Measurements from ENCODE around the gene DENND6A. TPM values are rescaled to one million over a fixed set of nuclear protein-coding genes. Genes with fewer than 3 reads are reported as not detected.

DENND6A gene
- total and polyA plus RNA-seq, 2 of the 13 experiments (the other 11 are each of a cell fraction or from before 2014, with no cell fraction given) = 9.4 to 11.1 TPM

- ChIA-PET POLR2A (no interaction called here), CTCF (ENCODE audit: low intra/inter-chr PET ratio, low total read pairs) (no interaction called here)
- WGBS (ENCODE audit: low lambda C conversion rate) = 2% methylated on average over 2 of the region's 2 CpGs
- no peaks in the 10 kb centered on the region for H3K79me2 ChIP-seq (ENCODE audit: insufficient read depth, low read length)
- TF ChIP-seq TCF7L2 (IDR thresholded peaks at IDR 0.05; ENCODE audit: low read depth, low read length) = no peak
- TF ChIP-seq ZNF570 (CRISPR knock-in tag; IDR thresholded peaks at IDR 0.05; ENCODE audit: borderline replicate concordance) = no peak
- TF ChIP-seq ERF (CRISPR knock-in tag; IDR thresholded peaks at IDR 0.05) = no peak
- TF ChIP-seq ZNF501 (CRISPR knock-in tag; IDR thresholded peaks at IDR 0.05) = no peak
- no peak for TF ChIP-seq ZNF670 (CRISPR knock-in tag; IDR thresholded peaks at IDR 0.05; ENCODE audit: borderline replicate concordance)
- no peak for TF ChIP-seq SOX5 (CRISPR knock-in tag; IDR thresholded peaks at IDR 0.05; ENCODE audit: borderline replicate concordance)
- no peak for TF ChIP-seq DR1 (CRISPR knock-in tag; IDR thresholded peaks at IDR 0.05)
- no peak for TF ChIP-seq BCLAF1 (IDR thresholded peaks at IDR 0.05)
- no peaks in the 10 kb centered on the region for H3K9me3 ChIP-seq (ENCODE audit: low read length)
- peaks cover 27% of the 10 kb centered on the region for H3K4me1 ChIP-seq (ENCODE audit: insufficient read depth, low read length)
- no peaks in the 10 kb centered on the region for H4K20me1 ChIP-seq (ENCODE audit: insufficient read depth, low read length)
- no peak for FAIRE-seq
- no peak overlapping the region for H3K9ac ChIP-seq (ENCODE audit: insufficient read depth, low read depth, low read length)
- H3K27ac ChIP-seq (ENCODE audit: extremely low read length, insufficient read depth, low read length) = no peak overlapping the region
- no peak for ATAC-seq
- no peak overlapping the region for H3K4me3 ChIP-seq (replicated peaks in 1 of 3; ENCODE audit: insufficient read depth in 1 of 3, low read depth in 2 of 3, low read length in 3 of 3)
- H2AFZ ChIP-seq (ENCODE audit: low read length) = no peak overlapping the region
- no peaks in the 10 kb centered on the region for H3K36me3 ChIP-seq (replicated peaks in 1 of 2; ENCODE audit: control insufficient read depth in 1 of 2, insufficient read depth in 2 of 2, low read length in 2 of 2)
- H3K4me2 ChIP-seq (ENCODE audit: low read depth, low read length) = peak overlapping the region; percentile 4; the same call in 1 of the 2 replicates
- BruUV-seq (replicated peaks) = no TSS peak
- in situ Hi-C loops (cut with HindIII; ENCODE audit: extremely low pct_ligation_motif_present, low pct_unique_long_range_greater_than_20kb) = no loop called here
- no peak for DNase-seq (ENCODE audit: low spot score)
- intact Hi-C loops (cut with micrococcal nuclease; ENCODE audit: unreplicated experiment) = no loop called here
- no peaks in the 10 kb centered on the region for H3K27me3 ChIP-seq (ENCODE audit: control insufficient read depth in 1 of 2, insufficient read depth in 2 of 2, low read length in 2 of 2)
Measured at GRCh38 chr3:57709559-57709958, 16.7 kb upstream of the DENND6A start.
